ENCODE data around the gene MINDY4.

The MINDY4 gene

GRCh38 chr7:30920584-30921539, 149.6 kb downstream of the MINDY4 start:
- FAIRE-seq, result no peak

GRCh38 chr7:30921540-30922401, 150.6 kb downstream of the MINDY4 start:
- FAIRE-seq, result no peak

- FAIRE-seq, result no peak
These were observed 151.4 kb downstream of the MINDY4 start for GRCh38 chr7:30922596-30922995.

GRCh38 chr7:30923009-30923773, 152.0 kb downstream of the MINDY4 start:
- FAIRE-seq, result no peak

GRCh38 chr7:30923774-30924413, 152.7 kb downstream of the MINDY4 start:
- FAIRE-seq, result no peak

GRCh38 chr7:30924624-30925023, 153.4 kb downstream of the MINDY4 start:
- no peak for FAIRE-seq

- no peak for FAIRE-seq
These were observed 153.9 kb downstream of the MINDY4 start for GRCh38 chr7:30925117-30925516.

- no peak for FAIRE-seq
These were observed 154.7 kb downstream of the MINDY4 start for GRCh38 chr7:30925913-30926312.

- no peak for FAIRE-seq
These were observed 155.1 kb downstream of the MINDY4 start for GRCh38 chr7:30926313-30926712.

- FAIRE-seq, result no peak
These were observed 155.8 kb downstream of the MINDY4 start for GRCh38 chr7:30927040-30927439.

- no peak for FAIRE-seq
These were observed 156.3 kb downstream of the MINDY4 start for GRCh38 chr7:30927559-30927958.

GRCh38 chr7:30928254-30928872, 157.1 kb downstream of the MINDY4 start:
- no peak for FAIRE-seq

GRCh38 chr7:30929686-30930085, 158.5 kb downstream of the MINDY4 start:
- FAIRE-seq, result no peak

- no peak for FAIRE-seq
These were observed 159.4 kb downstream of the MINDY4 start for GRCh38 chr7:30930621-30931020.

GRCh38 chr7:30931161-30931928, 160.1 kb downstream of the MINDY4 start:
- FAIRE-seq, result no peak

- FAIRE-seq, result no peak
These were observed 160.8 kb downstream of the MINDY4 start for GRCh38 chr7:30931929-30932540.

- FAIRE-seq, result no peak
These were observed 161.3 kb downstream of the MINDY4 start for GRCh38 chr7:30932562-30932961.

GRCh38 chr7:30933124-30933974, 162.1 kb downstream of the MINDY4 start:
- FAIRE-seq, result no peak

- FAIRE-seq, result no peak
These were observed 163.0 kb downstream of the MINDY4 start for GRCh38 chr7:30934225-30934624.
